GM18508 (cell line): ENCODE results near the gene GAPT.
A peak's percentile ranks its signal among the peaks of the same experiment; 100 is the strongest.

Source experiments
- ATAC-seq: cut with Tn5 transposase; IDR thresholded peaks from one replicate; pipeline ENCODE4 v1.9.1; 2021; ENCODE audit warnings: moderate number of reproducible peaks; ENCODE audit not compliant: insufficient read depth, unreplicated experiment

GAPT gene

GRCh38 chr5:58491216-58491892 is at the start of gene GAPT:
Gene GAPT, plus strand, starts transcription at chr5:58491435. Its CDS starts 3,102 bp downstream, at chr5:58494537.
- peak; percentile 85 for ATAC-seq

- ATAC-seq, result no peak
Observed at GRCh38 chr5:58444805-58445204, 46.4 kb upstream of the GAPT start.

GRCh38 chr5:58446024-58446423 is 45.2 kb upstream of the GAPT start:
- ATAC-seq, result no peak

- ATAC-seq, result no peak
Observed at GRCh38 chr5:58447226-58447625, 44.0 kb upstream of the GAPT start.

- ATAC-seq, result no peak
Observed at GRCh38 chr5:58450018-58450417, 41.2 kb upstream of the GAPT start.

GRCh38 chr5:58450811-58451629 is 40.2 kb upstream of the GAPT start:
- no peak for ATAC-seq

- no peak for ATAC-seq
Observed at GRCh38 chr5:58451732-58452565, 39.3 kb upstream of the GAPT start.

- ATAC-seq, result no peak
Observed at GRCh38 chr5:58452566-58453258, 38.5 kb upstream of the GAPT start.

- no peak for ATAC-seq
Observed at GRCh38 chr5:58453306-58453705, 37.9 kb upstream of the GAPT start.

GRCh38 chr5:58454025-58454424 is 37.2 kb upstream of the GAPT start:
- no peak for ATAC-seq

GRCh38 chr5:58455066-58455465 is 36.2 kb upstream of the GAPT start:
- no peak for ATAC-seq

- ATAC-seq, result no peak
Observed at GRCh38 chr5:58455480-58455879, 35.8 kb upstream of the GAPT start.

GRCh38 chr5:58456026-58456425 is 35.2 kb upstream of the GAPT start:
- ATAC-seq, result no peak

GRCh38 chr5:58456486-58456885 is 34.7 kb upstream of the GAPT start:
- no peak for ATAC-seq

- ATAC-seq, result no peak
Observed at GRCh38 chr5:58457050-58457449, 34.2 kb upstream of the GAPT start.

GRCh38 chr5:58458141-58458742 is 33.0 kb upstream of the GAPT start:
- no peak for ATAC-seq

GRCh38 chr5:58458743-58459145 is 32.5 kb upstream of the GAPT start:
- no peak for ATAC-seq

- no peak for ATAC-seq
Observed at GRCh38 chr5:58459146-58460001, 31.9 kb upstream of the GAPT start.
